Rectal smooth muscle tissue (tissue), 1 donor: ENCODE results near the gene KIF1A.

Source experiments
- H3K27ac ChIP-seq: one replicate; pipeline ENCODE4 v1.7.0; 2013; ENCODE audit warnings: low read depth, low read length, inconsistent platforms
- H3K27me3 ChIP-seq: one replicate; pipeline ENCODE4 v1.7.0; 2013; ENCODE audit warnings: low read length; ENCODE audit not compliant: control insufficient read depth, insufficient read depth
- H3K36me3 ChIP-seq: one replicate; pipeline ENCODE4 v1.7.0; 2013; ENCODE audit warnings: low read length; ENCODE audit not compliant: control insufficient read depth, insufficient read depth
- H3K4me1 ChIP-seq: one replicate; pipeline ENCODE4 v1.7.0; 2013; ENCODE audit warnings: low read length; ENCODE audit not compliant: control insufficient read depth, insufficient read depth
- H3K4me3 ChIP-seq: one replicate; pipeline ENCODE4 v1.7.0; 2013; ENCODE audit warnings: low read length
- H3K9ac ChIP-seq: one replicate; pipeline ENCODE4 v1.7.0; 2013; ENCODE audit warnings: low read length

The KIF1A gene

DNA sequence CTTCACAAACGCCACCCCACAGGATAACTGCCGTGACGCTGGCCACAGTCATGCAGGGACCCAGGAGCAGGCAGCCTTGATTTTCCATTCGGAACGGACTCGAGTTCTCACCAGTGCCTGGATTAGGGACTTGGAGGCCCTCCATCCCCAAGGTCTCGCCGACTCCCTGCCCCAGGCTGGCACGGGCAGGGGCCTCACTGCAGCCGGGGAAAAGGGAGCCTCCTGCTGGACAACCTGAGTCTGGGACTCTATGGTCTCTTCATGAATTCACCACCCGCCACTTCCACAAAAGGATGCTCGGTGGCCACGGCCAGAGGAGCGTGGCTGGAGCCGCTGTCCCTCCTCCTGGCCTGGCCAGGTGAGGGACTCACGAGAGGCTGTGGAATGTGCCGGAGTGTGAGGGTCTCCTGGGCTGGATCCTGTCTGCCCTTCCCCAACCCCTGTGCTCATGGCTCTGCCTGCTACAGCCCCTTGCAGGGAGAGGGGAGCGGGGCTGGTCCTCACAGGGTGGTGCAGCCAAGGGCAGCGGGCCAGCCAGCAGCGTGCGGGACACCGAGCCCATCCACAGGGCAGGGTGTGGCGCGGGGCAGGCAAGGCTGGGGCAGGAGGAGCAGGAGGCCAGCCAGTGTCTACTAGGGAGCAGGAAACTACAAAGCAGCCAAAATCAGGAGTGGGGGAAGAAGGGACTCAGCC, 86.1 kb downstream of the KIF1A start:
- no peak overlapping the region for H3K27ac ChIP-seq
- no peaks in the 10 kb centered on the region for H3K36me3 ChIP-seq
- peaks cover 3% of the 10 kb centered on the region for H3K27me3 ChIP-seq
- H3K9ac ChIP-seq = no peak overlapping the region
- peaks cover 6% of the 10 kb centered on the region for H3K4me1 ChIP-seq
- H3K4me3 ChIP-seq = no peak overlapping the region

DNA sequence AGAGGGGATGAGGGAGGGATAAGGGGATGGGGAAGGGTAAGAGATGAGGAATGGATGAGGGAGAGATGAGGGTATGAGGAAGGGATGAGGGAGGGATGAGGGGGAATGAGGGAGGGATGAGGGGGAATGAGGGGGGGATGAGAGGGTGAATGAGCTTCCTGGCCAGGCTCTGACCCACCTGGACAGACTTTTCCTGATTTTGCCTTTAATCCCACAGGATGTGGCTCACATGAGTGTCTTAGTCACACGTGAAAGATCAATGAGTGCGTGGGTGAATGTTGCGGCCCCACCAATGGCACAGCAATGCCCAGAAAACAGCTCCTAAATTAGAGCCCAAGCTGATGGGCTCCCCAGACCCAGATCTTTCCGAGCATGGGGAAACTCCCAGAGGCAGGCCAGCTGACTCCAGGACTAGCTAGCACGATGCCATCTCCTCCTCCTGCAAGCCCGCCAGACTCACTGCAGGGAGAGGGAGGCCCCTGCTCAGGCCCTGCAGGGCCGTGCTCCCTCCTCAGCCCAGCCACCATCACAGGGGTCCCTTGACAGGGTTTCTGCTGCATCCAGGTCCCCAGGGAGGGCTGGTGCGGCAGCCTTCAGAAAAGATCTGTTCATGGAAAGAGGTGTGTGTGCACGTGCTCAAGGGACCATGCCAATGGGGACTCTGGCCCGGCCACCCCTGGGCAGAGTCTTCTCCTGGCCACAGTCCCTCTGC, 87.0 kb downstream of the KIF1A start:
- Histone ChIP-seq H3K9ac (no peak overlapping the region), H3K27me3 (peaks cover 3% of the 10 kb centered on the region), H3K36me3 (no peaks in the 10 kb centered on the region)

DNA sequence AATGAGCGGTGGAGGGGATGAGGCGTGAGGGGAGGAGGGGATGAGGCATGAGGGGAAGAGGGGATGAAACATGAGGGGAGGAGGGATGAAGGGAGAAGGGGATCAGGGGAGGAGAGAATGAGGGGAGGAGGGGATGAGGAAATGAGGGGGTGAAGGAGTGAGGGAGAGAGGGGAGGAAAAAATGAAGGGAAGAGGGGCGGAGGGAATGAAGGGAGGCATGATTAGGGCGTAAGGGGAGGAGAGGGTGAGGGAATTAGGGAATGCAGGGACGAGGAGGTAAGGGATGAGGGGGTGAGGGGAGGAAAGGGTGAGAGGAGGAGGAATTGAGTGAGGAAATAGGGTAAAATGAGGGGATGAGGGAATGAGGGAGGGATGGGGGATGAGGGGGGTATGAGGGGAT, 87.8 kb downstream of the KIF1A start:
- no peaks in the 10 kb centered on the region for H3K36me3 ChIP-seq
- no peak overlapping the region for H3K27ac ChIP-seq
- peaks cover 3% of the 10 kb centered on the region for H3K27me3 ChIP-seq
- no peak overlapping the region for H3K4me3 ChIP-seq
- peaks cover 1% of the 10 kb centered on the region for H3K4me1 ChIP-seq
- no peak overlapping the region for H3K9ac ChIP-seq

More for the DNA sequence above, 87.0 kb downstream of the KIF1A start:
- Histone ChIP-seq H3K4me1 (peaks cover 6% of the 10 kb centered on the region), H3K27ac (no peak overlapping the region), H3K4me3 (no peak overlapping the region)

DNA sequence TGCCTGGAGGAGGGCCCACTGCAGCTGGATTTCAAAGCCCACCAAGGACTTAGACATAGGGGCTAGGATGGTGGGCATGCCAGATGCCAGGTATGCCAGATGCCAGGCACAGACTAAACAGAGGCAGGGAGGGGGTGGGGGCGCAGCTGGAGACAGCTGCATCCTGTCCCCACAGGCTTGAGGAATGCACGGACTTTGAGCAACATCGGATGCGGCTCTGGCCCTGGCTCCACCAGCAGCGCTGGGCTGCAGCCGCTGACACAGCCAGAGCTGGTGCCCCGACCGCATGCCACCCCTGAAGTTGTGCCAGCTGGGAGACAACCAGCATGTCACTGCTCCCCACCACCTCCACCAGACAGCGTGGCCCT, 88.9 kb downstream of the KIF1A start:
- Histone ChIP-seq H3K4me3 (no peak overlapping the region), H3K36me3 (no peaks in the 10 kb centered on the region), H3K27ac (no peak overlapping the region), H3K4me1 (no peaks in the 10 kb centered on the region), H3K27me3 (peaks cover 3% of the 10 kb centered on the region), H3K9ac (no peak overlapping the region)

DNA sequence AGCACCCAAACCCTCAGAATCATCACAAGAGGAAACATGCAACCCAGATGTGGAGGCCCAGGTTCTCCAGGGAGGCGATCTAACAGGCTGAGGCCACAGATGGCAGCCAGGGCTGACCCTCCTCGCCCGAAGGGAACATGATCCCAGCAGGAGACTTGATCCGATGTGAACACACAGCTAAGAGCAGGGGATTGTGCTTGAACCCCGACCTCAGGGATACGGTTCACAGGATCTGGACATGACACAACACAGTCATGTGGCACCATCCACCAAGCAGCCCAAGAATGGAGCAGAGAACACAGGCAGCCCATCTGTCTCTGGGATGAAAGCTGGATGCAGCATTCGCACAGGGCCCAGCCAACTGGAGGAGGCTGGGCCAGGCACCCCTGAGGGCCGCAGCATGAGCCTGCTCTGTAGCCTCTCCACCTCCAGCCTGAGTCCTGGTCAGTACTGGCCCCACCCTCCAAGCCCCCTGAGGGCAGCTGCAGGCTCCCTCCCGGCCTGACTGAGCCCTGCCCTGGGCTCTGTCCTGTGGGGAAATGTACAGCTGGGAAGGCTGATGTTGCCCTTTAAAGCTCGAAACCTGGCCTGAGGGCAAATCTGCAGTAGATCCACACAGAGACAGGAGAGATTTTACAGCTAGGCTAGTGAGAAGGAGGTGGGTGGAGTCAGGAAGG, 89.4 kb downstream of the KIF1A start:
- no peaks in the 10 kb centered on the region for H3K36me3 ChIP-seq
- no peak overlapping the region for H3K9ac ChIP-seq
- peaks cover 3% of the 10 kb centered on the region for H3K27me3 ChIP-seq
- no peak overlapping the region for H3K4me3 ChIP-seq
- H3K4me1 ChIP-seq = no peaks in the 10 kb centered on the region
- no peak overlapping the region for H3K27ac ChIP-seq

DNA sequence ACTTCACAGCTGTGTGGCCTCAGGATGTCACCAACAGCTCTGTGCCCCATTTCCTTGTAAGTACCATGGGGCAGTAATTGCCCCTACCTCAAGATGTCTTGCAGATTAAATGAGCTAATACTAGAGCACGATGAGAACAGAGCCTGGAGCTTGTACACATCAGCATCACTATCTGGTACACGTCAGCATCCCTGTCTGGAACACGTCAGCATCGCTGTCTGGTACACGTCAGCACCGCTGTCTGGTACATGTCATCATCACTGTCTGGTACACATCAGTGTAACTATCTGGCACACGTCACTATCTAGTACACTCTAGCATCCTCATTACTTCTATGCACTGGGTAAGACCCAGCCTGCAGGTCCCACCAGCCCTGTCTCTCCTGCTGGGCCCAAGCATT, 91.2 kb downstream of the KIF1A start:
- H3K36me3 ChIP-seq = no peaks in the 10 kb centered on the region
- no peak overlapping the region for H3K27ac ChIP-seq

DNA sequence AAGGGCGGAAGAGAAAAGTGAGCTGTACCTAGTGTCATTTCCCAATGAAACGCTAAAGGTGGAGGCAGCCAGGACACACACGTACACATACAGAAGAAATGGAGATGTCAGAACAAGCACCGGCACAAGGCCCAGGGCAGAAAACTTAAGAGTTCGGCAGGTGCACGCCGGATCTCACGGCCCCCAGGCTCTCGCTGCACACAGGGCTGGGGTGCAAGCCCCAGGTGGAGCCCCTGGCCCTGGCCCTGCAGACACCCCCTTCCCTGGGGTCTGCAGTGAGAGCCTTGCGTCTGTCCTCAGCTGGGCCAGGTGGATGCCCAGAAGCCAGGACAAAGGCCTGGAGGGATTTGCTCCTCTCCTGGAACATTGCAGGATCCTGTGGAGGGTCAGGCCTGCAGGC, 91.7 kb downstream of the KIF1A start:
- H3K36me3 ChIP-seq = no peaks in the 10 kb centered on the region
- no peak overlapping the region for H3K9ac ChIP-seq

More for the DNA sequence above, 91.2 kb downstream of the KIF1A start:
- peaks cover 3% of the 10 kb centered on the region for H3K27me3 ChIP-seq
- no peaks in the 10 kb centered on the region for H3K4me1 ChIP-seq
- H3K9ac ChIP-seq = no peak overlapping the region
- no peak overlapping the region for H3K4me3 ChIP-seq

DNA sequence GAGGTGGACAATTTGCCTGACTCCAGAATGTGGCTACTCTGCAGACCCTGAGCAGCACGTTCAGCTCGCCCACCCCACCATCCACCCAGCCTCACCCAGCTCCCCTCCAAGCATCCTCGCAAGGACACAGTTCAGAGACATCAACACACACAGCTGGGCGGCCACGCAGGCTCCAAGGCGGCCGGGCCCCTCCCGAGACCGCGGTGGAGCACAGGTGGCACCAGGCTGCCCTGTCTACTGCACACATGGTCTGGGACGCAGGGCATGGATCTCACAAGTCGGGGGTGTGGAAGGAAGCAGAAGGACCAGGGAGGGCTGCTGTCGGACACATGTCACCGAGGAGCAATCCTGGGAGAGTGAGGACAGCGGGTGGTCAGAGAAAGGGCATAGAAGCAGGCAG, 92.1 kb downstream of the KIF1A start:
- Histone ChIP-seq H3K36me3 (no peaks in the 10 kb centered on the region), H3K27ac (no peak overlapping the region), H3K4me1 (no peaks in the 10 kb centered on the region), H3K27me3 (peaks cover 3% of the 10 kb centered on the region), H3K9ac (no peak overlapping the region), H3K4me3 (no peak overlapping the region)

More for the DNA sequence above, 91.7 kb downstream of the KIF1A start:
- H3K4me1 ChIP-seq = no peaks in the 10 kb centered on the region
- peaks cover 3% of the 10 kb centered on the region for H3K27me3 ChIP-seq
- H3K27ac ChIP-seq = no peak overlapping the region
- no peak overlapping the region for H3K4me3 ChIP-seq

DNA sequence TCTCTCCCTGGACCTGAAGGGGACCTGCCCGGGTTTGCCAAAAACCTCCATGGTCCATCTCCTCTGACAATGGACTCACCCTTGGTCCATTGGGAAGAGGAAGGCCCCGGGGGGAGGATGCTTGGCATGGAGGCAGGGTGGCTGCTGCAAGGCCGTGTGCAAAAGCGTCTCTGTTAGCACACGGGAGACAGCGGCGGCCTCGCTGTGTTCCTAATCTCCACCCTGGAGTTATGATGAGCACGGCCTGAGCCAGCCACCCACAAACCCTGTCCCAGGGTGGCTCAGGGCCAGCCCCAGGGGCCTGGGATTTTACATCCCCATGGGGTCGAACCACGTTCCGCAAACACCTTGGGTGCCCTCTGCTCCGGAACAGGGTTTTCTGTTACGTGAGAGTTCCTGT, 92.6 kb downstream of the KIF1A start:
- no peaks in the 10 kb centered on the region for H3K36me3 ChIP-seq
- no peak overlapping the region for H3K4me3 ChIP-seq
- H3K27ac ChIP-seq = no peak overlapping the region

DNA sequence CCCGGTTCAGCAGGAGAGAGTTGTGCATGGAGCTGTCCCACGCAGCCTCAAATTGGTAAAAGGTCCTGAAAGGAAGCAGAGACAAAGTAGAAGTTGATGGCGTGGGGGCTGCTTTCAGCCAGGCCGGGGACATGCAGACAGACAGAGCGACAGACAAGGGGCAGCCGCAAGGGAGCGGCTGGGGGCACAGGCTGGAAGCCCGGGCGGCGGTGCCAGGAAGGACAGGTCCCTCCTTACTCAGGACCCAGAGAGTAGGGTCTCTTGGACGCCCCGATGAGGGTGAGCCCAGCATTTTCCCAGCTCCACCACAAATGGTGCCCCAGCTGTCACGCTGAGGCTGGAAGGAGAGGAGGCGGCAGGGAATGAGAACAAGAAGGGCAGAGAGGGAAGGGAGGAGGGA, 93.1 kb downstream of the KIF1A start:
- no peaks in the 10 kb centered on the region for H3K36me3 ChIP-seq
- peaks cover 3% of the 10 kb centered on the region for H3K27me3 ChIP-seq
- no peaks in the 10 kb centered on the region for H3K4me1 ChIP-seq
- no peak overlapping the region for H3K27ac ChIP-seq
- H3K9ac ChIP-seq = no peak overlapping the region
- no peak overlapping the region for H3K4me3 ChIP-seq

More for the DNA sequence above, 92.6 kb downstream of the KIF1A start:
- H3K27me3 ChIP-seq = peaks cover 3% of the 10 kb centered on the region
- H3K4me1 ChIP-seq = no peaks in the 10 kb centered on the region
- H3K9ac ChIP-seq = no peak overlapping the region

DNA sequence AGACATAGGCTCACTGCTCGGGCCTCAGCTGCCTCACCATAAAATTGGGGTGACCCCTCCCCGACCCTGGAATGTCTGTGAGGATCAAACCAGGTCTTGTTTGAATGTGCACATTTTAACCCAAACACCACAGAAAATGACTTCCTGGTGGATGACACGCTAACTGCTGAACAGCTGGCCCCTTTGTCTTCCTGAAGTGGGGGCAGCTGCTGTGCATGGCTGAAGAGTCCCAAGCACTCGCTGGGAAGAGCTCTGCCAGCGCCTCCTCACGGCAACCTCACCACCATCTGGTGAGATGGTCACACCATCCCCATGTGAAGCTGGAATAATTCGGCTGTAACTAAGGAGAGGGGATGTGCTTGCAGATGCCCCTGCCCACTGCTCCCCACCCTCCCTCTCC, 94.3 kb downstream of the KIF1A start:
- Histone ChIP-seq H3K9ac (no peak overlapping the region), H3K27me3 (no peaks in the 10 kb centered on the region), H3K36me3 (no peaks in the 10 kb centered on the region), H3K27ac (no peak overlapping the region), H3K4me3 (no peak overlapping the region), H3K4me1 (no peaks in the 10 kb centered on the region)

DNA sequence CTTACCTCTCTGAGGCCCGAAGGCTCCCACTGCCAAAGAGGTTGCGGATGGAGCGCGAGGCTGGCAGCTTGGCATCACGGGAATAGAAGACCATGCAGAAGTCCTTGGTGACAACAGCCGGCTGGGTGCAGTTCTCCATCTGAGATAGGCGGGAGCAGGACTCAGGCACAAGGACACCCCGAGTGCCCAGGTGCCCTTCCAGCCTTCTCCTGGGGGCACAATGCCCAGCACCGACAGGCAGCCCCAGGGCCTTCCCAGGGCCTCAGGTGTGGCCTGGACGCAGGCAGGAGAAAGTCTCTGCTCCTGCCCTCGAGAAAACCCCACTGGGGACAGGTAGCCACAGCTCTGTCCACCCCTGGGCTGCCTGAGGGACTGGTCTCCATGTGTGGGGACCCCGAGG, 94.8 kb downstream of the KIF1A start:
- Histone ChIP-seq H3K9ac (no peak overlapping the region), H3K27ac (no peak overlapping the region), H3K4me3 (no peak overlapping the region), H3K36me3 (no peaks in the 10 kb centered on the region), H3K4me1 (no peaks in the 10 kb centered on the region), H3K27me3 (no peaks in the 10 kb centered on the region)
